HFFc6 (cell line): ENCODE measurements around the gene APBA3. TPM values are rescaled to one million over a fixed set of nuclear protein-coding genes. Genes with fewer than 3 reads are reported as not detected.
A peak's percentile ranks its signal among the peaks of the same experiment; 100 is the strongest.

Experiments used
- DNase-seq: peaks from one replicate; pipeline ENCODE4 v3.0.0-alpha.2; 2018
- H3K27ac Mint-ChIP-seq: 2 replicates; pipeline ENCODE4 v1.8.0; 2020; ENCODE audit warnings: mild to moderate bottlenecking, mixed read lengths
- H3K27me3 Mint-ChIP-seq: 2 replicates; pipeline ENCODE4 v1.8.0; 2021; ENCODE audit warnings: mild to moderate bottlenecking, moderate library complexity, mixed read lengths; ENCODE audit not compliant: insufficient read depth
- H3K36me3 Mint-ChIP-seq: 2 replicates; pipeline ENCODE4 v1.8.0; 2021; ENCODE audit warnings: low read depth, mixed read lengths
- H3K4me1 Mint-ChIP-seq: 2 replicates; pipeline ENCODE4 v1.8.0; 2020; ENCODE audit warnings: low read depth, mixed read lengths
- H3K4me3 Mint-ChIP-seq: 2 replicates; pipeline ENCODE4 v1.8.0; 2020; ENCODE audit warnings: mild to moderate bottlenecking, moderate library complexity, mixed read lengths
- H3K9me3 Mint-ChIP-seq: 2 replicates; pipeline ENCODE4 v1.8.0; 2020; ENCODE audit warnings: mild to moderate bottlenecking, mixed read lengths
- total RNA-seq, 6 experiments: library from RNA; stranded (reverse); fragmentation: NEBNext Ultra II Directional; extraction: Animal tissue kit (Norgen Biotek cat#: 25700); gene quantifications; 2 replicates in 1 of 6; 3 replicates in 5 of 6; pipeline ENCODE4 v1.2.3, GENCODE V29; 2021
- TF ChIP-seq, protein P1 (sequence below): fragments of 200-600 bp; sonication (generic); IDR thresholded peaks from 2 replicates; pipeline ENCODE4 v1.5.0; 2021; ENCODE audit warnings: antibody characterized with exemption, mild to moderate bottlenecking

Gene APBA3
- total RNA-seq, 6 experiments from 2014 or later: 9.1 to 13.8 (median 10.4) TPM

DNA sequence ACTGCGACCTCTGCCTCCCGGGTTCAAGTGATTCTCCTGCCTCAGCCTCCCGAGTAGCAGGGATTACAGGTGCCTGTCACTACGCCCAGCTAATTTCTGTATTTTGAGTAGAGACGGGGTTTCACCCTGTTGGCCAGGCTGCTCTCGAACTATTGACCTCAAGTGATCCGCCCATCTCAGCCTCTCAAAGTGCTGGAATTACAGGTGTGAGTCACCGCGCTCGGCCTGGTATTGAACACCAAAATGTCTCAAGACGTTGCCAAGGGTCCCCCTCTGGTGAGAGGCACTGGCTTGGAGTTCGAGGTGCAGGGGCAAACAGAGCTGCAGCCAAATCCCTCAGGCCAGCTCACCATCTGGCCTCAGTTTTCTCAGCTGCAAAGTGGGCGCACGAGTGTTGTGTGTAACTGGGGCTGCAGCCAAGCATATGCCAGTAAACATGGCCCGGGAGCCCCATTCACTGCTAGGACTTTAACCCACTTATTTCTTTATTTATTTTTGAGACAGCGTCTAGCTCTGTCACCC, 45.3 kb downstream of the APBA3 start:
- TF ChIP-seq, protein P1, sequence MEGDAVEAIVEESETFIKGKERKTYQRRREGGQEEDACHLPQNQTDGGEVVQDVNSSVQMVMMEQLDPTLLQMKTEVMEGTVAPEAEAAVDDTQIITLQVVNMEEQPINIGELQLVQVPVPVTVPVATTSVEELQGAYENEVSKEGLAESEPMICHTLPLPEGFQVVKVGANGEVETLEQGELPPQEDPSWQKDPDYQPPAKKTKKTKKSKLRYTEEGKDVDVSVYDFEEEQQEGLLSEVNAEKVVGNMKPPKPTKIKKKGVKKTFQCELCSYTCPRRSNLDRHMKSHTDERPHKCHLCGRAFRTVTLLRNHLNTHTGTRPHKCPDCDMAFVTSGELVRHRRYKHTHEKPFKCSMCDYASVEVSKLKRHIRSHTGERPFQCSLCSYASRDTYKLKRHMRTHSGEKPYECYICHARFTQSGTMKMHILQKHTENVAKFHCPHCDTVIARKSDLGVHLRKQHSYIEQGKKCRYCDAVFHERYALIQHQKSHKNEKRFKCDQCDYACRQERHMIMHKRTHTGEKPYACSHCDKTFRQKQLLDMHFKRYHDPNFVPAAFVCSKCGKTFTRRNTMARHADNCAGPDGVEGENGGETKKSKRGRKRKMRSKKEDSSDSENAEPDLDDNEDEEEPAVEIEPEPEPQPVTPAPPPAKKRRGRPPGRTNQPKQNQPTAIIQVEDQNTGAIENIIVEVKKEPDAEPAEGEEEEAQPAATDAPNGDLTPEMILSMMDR: no peak
- peaks cover 14% of the 10 kb centered on the region; the same call in 1 of the 2 replicates for H3K4me1 Mint-ChIP-seq
- H3K27ac Mint-ChIP-seq: no peak overlapping the region
- H3K27me3 Mint-ChIP-seq: peaks cover 12% of the 10 kb centered on the region
- no peak for DNase-seq
- no peaks in the 10 kb centered on the region for H3K9me3 Mint-ChIP-seq
- H3K4me3 Mint-ChIP-seq: no peak overlapping the region
- no peaks in the 10 kb centered on the region for H3K36me3 Mint-ChIP-seq

DNA sequence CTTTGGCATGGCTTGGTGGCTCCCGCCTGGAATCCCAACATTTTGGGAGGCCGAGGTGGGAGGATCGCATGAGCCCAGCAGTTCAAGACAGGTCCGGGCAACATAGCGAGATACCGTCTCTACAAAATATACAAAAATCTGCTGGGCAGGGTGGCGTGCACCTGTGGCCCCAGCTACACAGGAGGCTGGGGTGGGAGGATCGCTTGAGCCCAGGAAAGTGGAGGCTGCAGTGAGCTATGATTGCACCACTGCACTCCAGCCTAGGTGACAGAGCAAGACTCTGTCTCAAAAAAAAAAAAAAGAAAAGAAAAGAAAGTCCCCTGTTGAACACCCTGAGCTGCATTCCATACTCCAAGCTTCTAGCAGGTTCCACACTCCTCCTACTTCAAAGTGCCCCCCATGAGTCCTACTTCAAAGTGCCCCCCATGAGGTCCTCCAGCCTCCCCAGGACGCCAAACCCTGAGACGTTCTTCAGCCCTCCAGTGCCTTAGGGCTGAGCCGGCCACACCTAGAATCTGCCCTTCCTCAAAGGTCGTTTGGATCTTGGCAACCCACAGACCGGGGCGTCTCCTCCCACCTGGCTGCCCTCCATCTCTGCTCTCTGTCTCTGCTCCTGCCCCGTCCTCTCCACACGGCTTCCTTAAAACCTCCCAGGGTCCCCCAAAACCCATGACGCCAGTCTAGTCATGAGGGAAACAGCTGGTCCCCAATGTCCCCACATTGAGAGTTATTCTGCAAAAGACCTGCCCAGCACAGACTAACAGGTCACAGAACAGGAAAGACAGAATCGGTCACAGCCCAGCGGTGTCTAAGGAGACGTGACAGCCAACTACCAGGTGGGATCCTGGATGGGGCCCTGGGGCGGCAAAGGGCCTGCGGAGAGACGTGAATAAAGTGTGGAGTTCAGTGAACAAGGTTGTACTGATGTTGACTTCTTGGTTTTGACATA, 48.6 kb downstream of the APBA3 start:
- DNase-seq: no peak
- TF ChIP-seq, protein P1: no peak
- Mint-ChIP-seq H3K4me3 (no peak overlapping the region), H3K4me1 (peaks cover 10% of the 10 kb centered on the region; the same call in 1 of the 2 replicates), H3K27me3 (peaks cover 12% of the 10 kb centered on the region), H3K36me3 (no peaks in the 10 kb centered on the region), H3K27ac (no peak overlapping the region), H3K9me3 (no peaks in the 10 kb centered on the region)

DNA sequence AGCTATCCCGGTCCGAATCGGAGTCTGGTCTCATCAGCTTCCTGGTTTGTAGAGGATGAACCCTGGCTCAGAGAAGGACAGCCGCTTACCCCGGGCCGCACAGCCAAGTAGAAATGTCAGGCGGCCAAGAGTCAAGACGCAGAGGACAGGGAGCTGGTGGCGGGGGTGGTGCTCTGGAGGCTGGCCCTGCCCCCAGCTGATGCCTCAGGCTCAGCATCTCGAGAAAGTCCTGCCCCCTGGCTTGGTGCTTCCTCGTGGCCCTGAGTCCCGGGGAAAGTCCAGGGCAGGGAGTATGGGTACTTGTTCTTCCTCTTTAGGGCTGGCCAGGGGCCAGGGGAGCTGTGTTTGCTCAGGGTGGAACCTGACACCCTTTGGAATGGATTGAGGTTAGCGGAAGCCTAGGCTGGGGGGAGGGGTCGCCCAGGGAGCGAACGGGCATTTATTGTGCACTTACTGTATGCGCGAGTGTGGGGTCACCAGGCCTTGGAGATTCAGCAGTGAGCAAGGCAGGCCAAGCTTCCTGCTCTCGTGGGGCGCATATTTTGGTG, 51.2 kb downstream of the APBA3 start:
- Mint-ChIP-seq H3K4me1 (peaks cover 10% of the 10 kb centered on the region; the same call in 1 of the 2 replicates), H3K9me3 (no peaks in the 10 kb centered on the region), H3K27me3 (peaks cover 14% of the 10 kb centered on the region), H3K27ac (no peak overlapping the region), H3K36me3 (no peaks in the 10 kb centered on the region), H3K4me3 (no peak overlapping the region)
- no peak for DNase-seq
- TF ChIP-seq, protein P1: no peak

DNA sequence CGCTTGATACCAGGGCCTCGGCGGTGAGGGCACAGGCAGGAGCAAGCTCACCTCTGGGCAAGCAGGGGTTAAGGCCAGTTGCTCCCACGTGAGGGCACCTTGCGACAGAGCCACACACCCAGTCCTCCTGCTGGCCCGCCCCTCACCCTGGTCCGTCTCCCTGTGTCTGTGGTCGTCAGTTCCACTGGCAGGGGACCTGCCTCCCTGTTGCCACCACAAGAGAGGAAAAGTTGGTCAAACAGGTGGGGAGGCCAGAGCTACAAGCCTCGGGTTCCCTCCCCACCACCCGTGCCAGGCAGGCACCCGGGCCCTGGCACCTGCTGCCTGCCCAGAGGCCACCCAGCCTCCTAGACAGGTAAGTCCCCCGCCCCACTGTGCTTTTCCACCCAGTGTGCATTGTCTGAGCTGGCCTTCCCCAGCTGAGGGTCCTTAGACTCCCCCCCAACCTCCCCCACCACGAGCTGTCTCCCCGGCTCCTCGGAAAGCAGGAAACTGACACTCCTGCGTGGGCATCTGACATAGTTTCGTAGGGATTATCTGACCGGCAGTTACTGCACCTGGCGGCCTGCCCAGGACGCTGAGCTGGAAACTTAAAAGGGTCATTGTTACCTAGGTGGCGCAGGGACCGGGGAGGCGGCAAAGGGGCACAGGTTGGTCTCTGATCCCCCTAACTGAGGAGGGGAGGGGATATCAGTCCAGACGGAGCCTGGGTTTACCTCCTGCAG, 53.1 kb downstream of the APBA3 start, which contains the start of gene TJP3:
TSS of gene TJP3 (plus strand) at position 178 of the 725 bp plus-strand sequence. CDS start 20,049 bp downstream, outside the sequence.
- no peak within 1 kb of the TSS for H3K27ac Mint-ChIP-seq
- H3K9me3 Mint-ChIP-seq: no peaks in the 10 kb centered on the region
- H3K36me3 Mint-ChIP-seq: no peaks in the 10 kb centered on the region
- H3K4me1 Mint-ChIP-seq: peaks cover 9% of the 10 kb centered on the region; the same call in 1 of the 2 replicates
- TF ChIP-seq, protein P1: peak; percentile 17; the same call in 1 of the 2 replicates
- H3K4me3 Mint-ChIP-seq: no peak within 1 kb of the TSS
- H3K27me3 Mint-ChIP-seq: peaks cover 12% of the 10 kb centered on the region
- peak; percentile 20 for DNase-seq

DNA sequence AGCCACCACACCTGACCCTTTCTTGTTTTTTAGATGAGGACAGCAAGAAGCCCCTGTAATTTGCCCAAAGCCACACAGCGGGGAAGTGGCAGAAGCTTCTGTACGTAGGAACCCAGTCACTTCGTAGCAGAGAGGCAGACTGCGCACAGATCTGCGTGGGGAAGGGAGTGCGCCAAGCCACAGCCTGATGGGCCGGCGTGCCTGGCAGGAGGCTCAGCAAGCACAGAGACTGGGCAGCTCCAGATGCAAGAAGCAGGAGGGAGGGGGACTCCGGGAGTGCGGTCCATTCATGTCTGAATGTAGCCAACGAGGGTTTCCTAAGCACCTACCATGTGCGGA, 53.7 kb downstream of the APBA3 start:
- DNase-seq: no peak
- Mint-ChIP-seq H3K27me3 (peaks cover 11% of the 10 kb centered on the region), H3K9me3 (no peaks in the 10 kb centered on the region), H3K36me3 (no peaks in the 10 kb centered on the region), H3K4me3 (no peak overlapping the region), H3K4me1 (peaks cover 4% of the 10 kb centered on the region; the same call in 1 of the 2 replicates), H3K27ac (no peak overlapping the region)
- TF ChIP-seq, protein P1: no peak
